ENCODE measurements around the gene SYNRG. TPM values are rescaled to one million over a fixed set of nuclear protein-coding genes. Genes with fewer than 3 reads are reported as not detected.
"Not testable (repeated sequence)": the region's sequence is repeated elsewhere in the genome, so short reads cannot be mapped to it uniquely, and the experiment has no call there.

The SYNRG gene
- polyA plus RNA-seq, 2 of the 4 experiments (the other 2 are of a cell fraction): 13.1 to 17.4 TPM

DNA sequence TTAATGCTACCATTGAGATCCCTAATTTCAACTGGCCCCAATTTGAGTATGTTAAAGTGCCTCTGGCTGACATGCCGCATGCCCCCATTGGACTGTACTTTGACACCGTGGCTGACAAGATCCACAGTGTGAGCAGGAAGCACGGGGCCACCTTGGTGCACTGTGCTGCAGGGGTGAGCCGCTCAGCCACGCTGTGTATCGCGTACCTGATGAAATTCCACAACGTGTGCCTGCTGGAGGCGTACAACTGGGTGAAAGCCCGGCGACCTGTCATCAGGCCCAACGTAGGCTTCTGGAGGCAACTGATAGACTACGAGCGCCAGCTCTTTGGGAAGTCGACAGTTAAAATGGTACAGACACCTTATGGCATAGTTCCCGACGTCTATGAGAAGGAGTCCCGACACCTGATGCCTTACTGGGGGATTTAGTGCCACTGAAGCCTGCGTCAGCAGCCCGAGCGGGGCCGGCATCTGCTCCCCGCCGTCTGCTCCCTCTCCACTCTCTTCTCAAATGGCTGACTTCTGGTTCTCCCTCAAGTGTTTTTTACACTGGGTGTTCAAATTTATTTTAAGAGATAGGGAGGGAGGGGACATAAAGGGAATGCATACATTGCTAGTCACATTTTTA is 96.7 kb downstream of the SYNRG start:
- POLR2A ChIA-PET: no interaction called here

GRCh38 chr17:37511642-37512041 is 97.6 kb downstream of the SYNRG start:
- not testable (repeated sequence) for H3K4me2 ChIP-seq; H3K4me3 ChIP-seq; FAIRE-seq; H3K27ac ChIP-seq; H3K9me3 ChIP-seq; DNase-seq (ENCODE audit: low read depth in 1 of 2, low spot score in 1 of 2); H3K4me1 ChIP-seq; ATAC-seq
- POLR2A ChIA-PET: interaction anchor here (0.6 kb wide), 1 partner anchor 114 kb away, joined by 3 read pairs; no protein-coding TSS in a partner anchor
- CTCF ChIA-PET: interaction anchor here (0.6 to 3.7 kb wide), 6 partner anchors 12 to 138 kb away, joined by 3 to 13 read pairs (median 3); no protein-coding TSS in a partner anchor
- WGBS (ENCODE audit: missing lambda C conversion rate): 57% methylated on average over 1 of the region's 1 CpG

More for the DNA sequence above, 96.7 kb downstream of the SYNRG start:
- TF ChIP-seq KDM1A (IDR thresholded peaks at IDR 0.05; ENCODE audit: low read depth) (no peak), HES2 (IDR thresholded peaks at IDR 0.05) (no peak), FOSB (CRISPR knock-in tag; IDR thresholded peaks at IDR 0.05) (no peak), EP300 (IDR thresholded peaks at IDR 0.05) (no peak), RAD21 (conservative IDR thresholded peaks at IDR 0.05 in 1 of 2, IDR thresholded peaks at IDR 0.05 in 1 of 2) (no peak), CHD2 (IDR thresholded peaks at IDR 0.05; ENCODE audit: low read length, partially characterized antibody) (no peak), HOXA7 (CRISPR knock-in tag; IDR thresholded peaks at IDR 0.05) (no peak), ZC3H11A (IDR thresholded peaks at IDR 0.05) (no peak), POLR2A (IDR thresholded peaks at IDR 0.05; ENCODE audit: low read length) (no peak)
- TF ChIP-seq, protein P1, sequence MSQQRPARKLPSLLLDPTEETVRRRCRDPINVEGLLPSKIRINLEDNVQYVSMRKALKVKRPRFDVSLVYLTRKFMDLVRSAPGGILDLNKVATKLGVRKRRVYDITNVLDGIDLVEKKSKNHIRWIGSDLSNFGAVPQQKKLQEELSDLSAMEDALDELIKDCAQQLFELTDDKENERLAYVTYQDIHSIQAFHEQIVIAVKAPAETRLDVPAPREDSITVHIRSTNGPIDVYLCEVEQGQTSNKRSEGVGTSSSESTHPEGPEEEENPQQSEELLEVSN (IDR thresholded peaks at IDR 0.05; ENCODE audit: borderline replicate concordance, low read depth): no peak
- TF ChIP-seq, protein P2, sequence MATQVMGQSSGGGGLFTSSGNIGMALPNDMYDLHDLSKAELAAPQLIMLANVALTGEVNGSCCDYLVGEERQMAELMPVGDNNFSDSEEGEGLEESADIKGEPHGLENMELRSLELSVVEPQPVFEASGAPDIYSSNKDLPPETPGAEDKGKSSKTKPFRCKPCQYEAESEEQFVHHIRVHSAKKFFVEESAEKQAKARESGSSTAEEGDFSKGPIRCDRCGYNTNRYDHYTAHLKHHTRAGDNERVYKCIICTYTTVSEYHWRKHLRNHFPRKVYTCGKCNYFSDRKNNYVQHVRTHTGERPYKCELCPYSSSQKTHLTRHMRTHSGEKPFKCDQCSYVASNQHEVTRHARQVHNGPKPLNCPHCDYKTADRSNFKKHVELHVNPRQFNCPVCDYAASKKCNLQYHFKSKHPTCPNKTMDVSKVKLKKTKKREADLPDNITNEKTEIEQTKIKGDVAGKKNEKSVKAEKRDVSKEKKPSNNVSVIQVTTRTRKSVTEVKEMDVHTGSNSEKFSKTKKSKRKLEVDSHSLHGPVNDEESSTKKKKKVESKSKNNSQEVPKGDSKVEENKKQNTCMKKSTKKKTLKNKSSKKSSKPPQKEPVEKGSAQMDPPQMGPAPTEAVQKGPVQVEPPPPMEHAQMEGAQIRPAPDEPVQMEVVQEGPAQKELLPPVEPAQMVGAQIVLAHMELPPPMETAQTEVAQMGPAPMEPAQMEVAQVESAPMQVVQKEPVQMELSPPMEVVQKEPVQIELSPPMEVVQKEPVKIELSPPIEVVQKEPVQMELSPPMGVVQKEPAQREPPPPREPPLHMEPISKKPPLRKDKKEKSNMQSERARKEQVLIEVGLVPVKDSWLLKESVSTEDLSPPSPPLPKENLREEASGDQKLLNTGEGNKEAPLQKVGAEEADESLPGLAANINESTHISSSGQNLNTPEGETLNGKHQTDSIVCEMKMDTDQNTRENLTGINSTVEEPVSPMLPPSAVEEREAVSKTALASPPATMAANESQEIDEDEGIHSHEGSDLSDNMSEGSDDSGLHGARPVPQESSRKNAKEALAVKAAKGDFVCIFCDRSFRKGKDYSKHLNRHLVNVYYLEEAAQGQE (IDR thresholded peaks at IDR 0.05): no peak
- FAIRE-seq: no peak
- 0 out of 6 replicates have a peak, but pooled peaks of 1 of the 2 experiments have one; percentile 26 for ATAC-seq
- 91% methylated on average over 24 of the region's 24 CpGs for WGBS (ENCODE audit: missing lambda C conversion rate)
- Histone ChIP-seq H3K9me3 (no peaks in the 10 kb centered on the region), H3K4me3 (no peak overlapping the region), H3K27ac (no peak overlapping the region), H3K4me2 (no peak overlapping the region), H3K4me1 (no peaks in the 10 kb centered on the region)
- DNase-seq (ENCODE audit: low read depth in 1 of 2, low spot score in 1 of 2): no peak
- CTCF ChIA-PET: interaction anchor here (1.0 to 3.7 kb wide), 4 partner anchors 13 to 29 kb away, joined by 3 to 13 read pairs (median 4); no protein-coding TSS in a partner anchor

GRCh38 chr17:37510056-37510455 is 99.2 kb downstream of the SYNRG start:
- ATAC-seq (no peak; a peak in 1 of 6 replicates), DNase-seq (ENCODE audit: low read depth in 1 of 2, low spot score in 1 of 2) (no peak), FAIRE-seq (no peak)
- Histone ChIP-seq H3K4me3 (no peak overlapping the region), H3K27ac (no peak overlapping the region), H3K9me3 (no peaks in the 10 kb centered on the region), H3K4me1 (0 out of 3 replicates have a peak, but pooled peaks cover 4% of the 10 kb centered on the region), H3K4me2 (no peak overlapping the region)
- WGBS (ENCODE audit: missing lambda C conversion rate): 95% methylated on average over 17 of the region's 17 CpGs
- 0 out of 2 replicates have a peak, but pooled peaks have one; percentile 7 for TF ChIP-seq POLR2A (IDR thresholded peaks at IDR 0.05; ENCODE audit: low read length)
- TF ChIP-seq SREBF2 (IDR thresholded peaks at IDR 0.05): no peak
- POLR2A ChIA-PET: no interaction called here
- CTCF ChIA-PET: interaction anchor here (1.0 to 1.8 kb wide), 4 partner anchors 10 to 136 kb away, joined by 5 to 7 read pairs (median 5); no protein-coding TSS in a partner anchor

GRCh38 chr17:37507111-37507510 is 102.1 kb downstream of the SYNRG start:
- Histone ChIP-seq H3K9me3 (no peaks in the 10 kb centered on the region), H3K27ac (0 out of 6 replicates have a peak overlapping the region, but pooled peaks of 1 of the 2 experiments have one; percentile 13), H3K4me1 (peaks cover 5% of the 10 kb centered on the region; the same call in 2 of the 3 replicates), H3K4me3 (no peak overlapping the region), H3K4me2 (no peak overlapping the region)
- no peak for FAIRE-seq
- TF ChIP-seq HDAC2 (IDR thresholded peaks at IDR 0.05) (no peak), POLR2AphosphoS2 (conservative IDR thresholded peaks at IDR 0.05; ENCODE audit: low read length) (no peak), TFCP2L1 (CRISPR knock-in tag; IDR thresholded peaks at IDR 0.05) (no peak), CBX8 (IDR thresholded peaks at IDR 0.05) (no peak), NFE2L2 (conservative IDR thresholded peaks at IDR 0.05; ENCODE audit: low read length) (no peak), RCOR1 (IDR thresholded peaks at IDR 0.05; ENCODE audit: low read depth, low read length) (no peak), ZNF302 (CRISPR knock-in tag; IDR thresholded peaks at IDR 0.05) (no peak), KDM1A (IDR thresholded peaks at IDR 0.05; ENCODE audit: low read depth) (no peak)
- TF ChIP-seq, protein P3, sequence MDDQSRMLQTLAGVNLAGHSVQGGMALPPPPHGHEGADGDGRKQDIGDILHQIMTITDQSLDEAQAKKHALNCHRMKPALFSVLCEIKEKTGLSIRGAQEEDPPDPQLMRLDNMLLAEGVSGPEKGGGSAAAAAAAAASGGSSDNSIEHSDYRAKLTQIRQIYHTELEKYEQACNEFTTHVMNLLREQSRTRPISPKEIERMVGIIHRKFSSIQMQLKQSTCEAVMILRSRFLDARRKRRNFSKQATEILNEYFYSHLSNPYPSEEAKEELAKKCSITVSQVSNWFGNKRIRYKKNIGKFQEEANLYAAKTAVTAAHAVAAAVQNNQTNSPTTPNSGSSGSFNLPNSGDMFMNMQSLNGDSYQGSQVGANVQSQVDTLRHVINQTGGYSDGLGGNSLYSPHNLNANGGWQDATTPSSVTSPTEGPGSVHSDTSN (IDR thresholded peaks at IDR 0.05): no peak
- TF ChIP-seq, protein P4, sequence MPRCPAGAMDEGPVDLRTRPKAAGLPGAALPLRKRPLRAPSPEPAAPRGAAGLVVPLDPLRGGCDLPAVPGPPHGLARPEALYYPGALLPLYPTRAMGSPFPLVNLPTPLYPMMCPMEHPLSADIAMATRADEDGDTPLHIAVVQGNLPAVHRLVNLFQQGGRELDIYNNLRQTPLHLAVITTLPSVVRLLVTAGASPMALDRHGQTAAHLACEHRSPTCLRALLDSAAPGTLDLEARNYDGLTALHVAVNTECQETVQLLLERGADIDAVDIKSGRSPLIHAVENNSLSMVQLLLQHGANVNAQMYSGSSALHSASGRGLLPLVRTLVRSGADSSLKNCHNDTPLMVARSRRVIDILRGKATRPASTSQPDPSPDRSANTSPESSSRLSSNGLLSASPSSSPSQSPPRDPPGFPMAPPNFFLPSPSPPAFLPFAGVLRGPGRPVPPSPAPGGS (IDR thresholded peaks at IDR 0.05): no peak
- ATAC-seq: no peak
- POLR2A ChIA-PET: interaction anchor here (1.4 kb wide), 1 partner anchor 102 kb away, joined by 4 read pairs; the partner anchor contains the start of gene SYNRG
- 93% methylated on average over 9 of the region's 9 CpGs for WGBS (ENCODE audit: missing lambda C conversion rate)
- DNase-seq (ENCODE audit: low read depth in 1 of 2, low spot score in 1 of 2): no peak
- CTCF ChIA-PET: interaction anchor here (0.6 to 4.0 kb wide), 10 partner anchors 9 to 134 kb away, joined by 3 to 32 read pairs (median 5); no protein-coding TSS in a partner anchor

Measured in A549 (cell line).